Mucosa of rectum (tissue), 2 donors: ENCODE measurements around the gene B3GNT7.

Experiments used
- H3K27ac ChIP-seq, 2 donors: one replicate each; pipeline ENCODE4 v1.7.0; 2013; ENCODE audit warnings: inconsistent platforms in 2 of 2, low read depth in 2 of 2, low read length in 2 of 2
- H3K27me3 ChIP-seq, 2 donors: one replicate each; pipeline ENCODE4 v1.7.0; 2013; ENCODE audit warnings: low read length in 2 of 2; ENCODE audit not compliant: control insufficient read depth in 2 of 2, insufficient read depth in 2 of 2
- H3K36me3 ChIP-seq, 2 donors: one replicate each; pipeline ENCODE4 v1.7.0; 2013; ENCODE audit warnings: low read length in 2 of 2; ENCODE audit not compliant: control insufficient read depth in 2 of 2, insufficient read depth in 2 of 2
- H3K4me1 ChIP-seq, 2 donors: one replicate each; pipeline ENCODE4 v1.7.0; 2013; ENCODE audit warnings: low read length in 2 of 2, mild to moderate bottlenecking in 1 of 2; ENCODE audit not compliant: control insufficient read depth in 2 of 2, insufficient read depth in 2 of 2
- H3K4me3 ChIP-seq, 2 donors: one replicate each; pipeline ENCODE4 v1.7.0; 2013; ENCODE audit warnings: low read length in 2 of 2
- H3K9ac ChIP-seq, 2 donors: one replicate each; pipeline ENCODE4 v1.7.0; 2013; ENCODE audit warnings: low read length in 2 of 2, low read depth in 1 of 2, mild to moderate bottlenecking in 1 of 2
- H3K9me3 ChIP-seq, 2 donors: one replicate each; pipeline ENCODE4 v1.7.0; 2013; ENCODE audit warnings: low read length in 2 of 2; ENCODE audit not compliant: control insufficient read depth in 2 of 2
- donor health status: healthy.
- donor health status: Normal muscosa, but diverticular disease.

The B3GNT7 gene

DNA sequence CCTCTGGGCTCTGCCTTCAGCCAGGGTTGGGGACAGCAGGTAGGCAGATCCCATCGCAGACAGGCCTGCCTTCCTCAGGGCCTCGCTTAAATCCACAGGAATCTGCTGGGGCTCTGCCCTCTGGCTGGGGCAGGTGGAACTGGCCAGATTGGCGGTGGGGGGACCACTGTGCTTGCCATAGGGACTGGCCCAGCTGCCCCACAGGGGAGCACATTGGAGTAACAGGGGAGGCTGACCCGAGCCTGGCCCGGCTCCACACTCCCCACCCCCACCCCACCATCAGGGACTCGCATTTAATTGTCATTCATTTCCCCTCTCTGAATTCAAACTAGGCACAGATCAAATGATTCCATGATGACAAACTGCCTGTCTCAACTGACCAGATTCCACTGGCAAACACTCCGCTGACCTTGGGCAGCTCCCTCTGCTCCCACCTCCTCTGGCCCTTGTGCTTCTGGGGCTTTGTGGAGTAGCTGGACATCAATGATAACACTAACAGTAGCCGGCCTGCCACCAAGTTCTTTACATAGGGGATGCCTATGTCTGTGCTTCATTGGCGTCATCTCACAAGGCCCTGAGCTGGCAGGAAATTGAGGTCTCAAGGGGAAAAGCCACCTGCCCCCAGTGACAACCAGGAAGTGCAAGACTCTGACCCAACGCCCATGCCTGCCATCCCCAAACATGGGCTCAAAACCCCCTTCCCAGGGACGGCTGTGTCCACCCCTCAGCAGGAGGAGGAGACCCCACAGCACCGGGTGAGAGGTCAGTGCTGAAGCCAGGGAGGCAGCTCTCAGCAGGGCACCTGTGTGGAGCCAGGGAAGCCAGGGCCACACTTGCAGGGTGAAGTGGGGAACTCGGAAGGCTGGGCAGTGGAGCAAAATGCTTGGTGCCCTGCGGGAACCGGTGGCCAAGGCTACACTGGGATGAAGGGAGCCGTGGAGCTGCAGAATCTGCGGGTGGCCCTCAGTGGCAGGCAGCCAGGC, 2.1 kb upstream of the B3GNT7 start:
- H3K9ac ChIP-seq = peak overlapping the region; percentile 17 to 21
- peak overlapping the region; percentile 35 to 56 for H3K27ac ChIP-seq
- H3K9me3 ChIP-seq = no peaks in the 10 kb centered on the region
- H3K4me1 ChIP-seq = peaks cover 22 to 36% of the 10 kb centered on the region in 2 donors
- peaks cover 7 to 11% of the 10 kb centered on the region in 2 donors for H3K36me3 ChIP-seq
- H3K4me3 ChIP-seq = no peak overlapping the region
- H3K27me3 ChIP-seq = peaks cover 5 to 7% of the 10 kb centered on the region in 2 donors

DNA sequence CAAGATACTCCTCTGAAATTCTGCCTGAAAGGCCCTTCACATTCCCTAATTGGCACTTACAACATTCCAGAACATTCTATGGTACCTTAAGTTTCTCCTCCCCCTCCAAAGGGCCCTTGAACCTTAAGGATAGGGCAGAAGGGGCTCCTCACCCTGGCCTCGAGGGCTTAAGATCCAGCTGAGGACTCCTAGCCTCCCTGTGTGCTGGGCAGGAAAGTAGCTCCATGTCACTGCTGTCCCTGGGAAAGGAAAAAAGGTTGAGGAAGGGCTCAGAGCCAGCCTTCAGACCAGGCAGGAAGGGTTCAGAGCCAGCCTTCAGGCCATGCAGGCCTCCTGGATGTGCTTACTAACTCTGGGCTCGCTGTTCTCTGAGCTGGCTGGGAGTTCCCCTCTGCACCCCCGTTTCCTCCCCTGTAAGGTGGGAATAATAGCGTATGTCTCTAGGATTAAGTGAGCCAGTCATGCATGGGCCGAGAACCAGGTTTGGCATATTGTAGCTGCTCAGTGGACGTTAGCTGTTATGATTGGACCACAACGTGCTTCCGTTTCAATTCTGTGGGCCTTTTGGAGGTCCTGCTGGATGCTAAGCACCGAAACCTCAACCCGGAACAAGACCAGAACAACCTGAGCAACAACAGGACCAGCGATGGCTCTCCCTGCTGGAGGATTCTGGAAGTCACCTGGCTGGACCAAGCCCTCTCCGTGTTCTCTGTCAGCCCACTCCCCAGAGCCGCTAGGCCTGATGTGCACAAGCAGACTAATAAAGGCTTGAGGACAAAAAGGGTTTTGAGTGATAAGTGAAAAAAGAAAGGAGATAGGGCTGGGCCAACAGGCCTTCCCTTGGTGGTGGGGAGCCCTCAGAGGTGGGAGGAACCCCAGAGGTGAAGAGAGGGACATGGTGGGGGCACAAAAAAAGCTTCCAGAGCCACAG, 1.0 kb upstream of the B3GNT7 start:
- Histone ChIP-seq H3K9ac (peak overlapping the region; percentile 52 to 86), H3K4me1 (peaks cover 32 to 45% of the 10 kb centered on the region in 2 donors), H3K36me3 (peaks cover 9 to 19% of the 10 kb centered on the region in 2 donors), H3K9me3 (no peaks in the 10 kb centered on the region), H3K27ac (peak overlapping the region; percentile 56 to 88), H3K4me3 (peak overlapping the region; percentile 70 to 83), H3K27me3 (peaks cover 5 to 7% of the 10 kb centered on the region in 2 donors)

- H3K36me3 ChIP-seq = peaks cover 9 to 26% of the 10 kb centered on the region in 2 donors
- H3K27ac ChIP-seq = peak overlapping the region; percentile 38 to 88
- H3K27me3 ChIP-seq = peaks cover 5 to 7% of the 10 kb centered on the region in 2 donors
- H3K9me3 ChIP-seq = no peaks in the 10 kb centered on the region
- peak overlapping the region; percentile 80 to 83 for H3K4me3 ChIP-seq
- H3K9ac ChIP-seq = peak overlapping the region; percentile 52 to 95
- peaks cover 38 to 56% of the 10 kb centered on the region in 2 donors for H3K4me1 ChIP-seq
Measured at GRCh38 chr2:231396058-231396821, 730 bp downstream of the B3GNT7 start.

GRCh38 chr2:231397011-231397927, 1.8 kb downstream of the B3GNT7 start:
- Histone ChIP-seq H3K4me3 (peak overlapping the region; percentile 80 to 83), H3K27ac (peak overlapping the region in 1 of 2 donors; percentile 88), H3K36me3 (peaks cover 9 to 27% of the 10 kb centered on the region in 2 donors), H3K27me3 (peaks cover 5 to 7% of the 10 kb centered on the region in 2 donors), H3K4me1 (peaks cover 38 to 64% of the 10 kb centered on the region in 2 donors), H3K9me3 (no peaks in the 10 kb centered on the region), H3K9ac (peak overlapping the region in 1 of 2 donors; percentile 95)

- peaks cover 9 to 27% of the 10 kb centered on the region in 2 donors for H3K36me3 ChIP-seq
- peak overlapping the region in 1 of 2 donors; percentile 83 for H3K4me3 ChIP-seq
- H3K27me3 ChIP-seq = peaks cover 5 to 7% of the 10 kb centered on the region in 2 donors
- H3K9me3 ChIP-seq = no peaks in the 10 kb centered on the region
- H3K9ac ChIP-seq = peak overlapping the region in 1 of 2 donors; percentile 95
- H3K27ac ChIP-seq = peak overlapping the region in 1 of 2 donors; percentile 88
- H3K4me1 ChIP-seq = peaks cover 38 to 68% of the 10 kb centered on the region in 2 donors
Measured at GRCh38 chr2:231397928-231398294, 2.4 kb downstream of the B3GNT7 start.

- Histone ChIP-seq H3K27ac (peak overlapping the region in 1 of 2 donors; percentile 88), H3K9me3 (no peaks in the 10 kb centered on the region), H3K9ac (peak overlapping the region in 1 of 2 donors; percentile 95), H3K36me3 (peaks cover 9 to 27% of the 10 kb centered on the region in 2 donors), H3K4me3 (peak overlapping the region in 1 of 2 donors; percentile 83), H3K27me3 (peaks cover 5 to 7% of the 10 kb centered on the region in 2 donors), H3K4me1 (peaks cover 36 to 67% of the 10 kb centered on the region in 2 donors)
Measured at GRCh38 chr2:231398585-231398984, 3.1 kb downstream of the B3GNT7 start.

GRCh38 chr2:231399046-231399852, 3.7 kb downstream of the B3GNT7 start:
- peak overlapping the region in 1 of 2 donors; percentile 95 for H3K9ac ChIP-seq
- peaks cover 9 to 27% of the 10 kb centered on the region in 2 donors for H3K36me3 ChIP-seq
- no peaks in the 10 kb centered on the region for H3K9me3 ChIP-seq
- peaks cover 32 to 65% of the 10 kb centered on the region in 2 donors for H3K4me1 ChIP-seq
- peak overlapping the region in 1 of 2 donors; percentile 83 for H3K4me3 ChIP-seq
- peaks cover 5 to 6% of the 10 kb centered on the region in 2 donors for H3K27me3 ChIP-seq
- H3K27ac ChIP-seq = peak overlapping the region; percentile 32 to 88
